Measurements from ENCODE around the gene RBM38.
"Not testable (repeated sequence)": the region's sequence is repeated elsewhere in the genome, so short reads cannot be mapped to it uniquely, and the experiment has no call there.

RBM38 gene

GRCh38 chr20:57405236-57406016 is 14.2 kb downstream of the RBM38 start:
- no peak for DNase-seq

- no peak for DNase-seq
Observed at GRCh38 chr20:57407541-57407956, 16.4 kb downstream of the RBM38 start.

DNA sequence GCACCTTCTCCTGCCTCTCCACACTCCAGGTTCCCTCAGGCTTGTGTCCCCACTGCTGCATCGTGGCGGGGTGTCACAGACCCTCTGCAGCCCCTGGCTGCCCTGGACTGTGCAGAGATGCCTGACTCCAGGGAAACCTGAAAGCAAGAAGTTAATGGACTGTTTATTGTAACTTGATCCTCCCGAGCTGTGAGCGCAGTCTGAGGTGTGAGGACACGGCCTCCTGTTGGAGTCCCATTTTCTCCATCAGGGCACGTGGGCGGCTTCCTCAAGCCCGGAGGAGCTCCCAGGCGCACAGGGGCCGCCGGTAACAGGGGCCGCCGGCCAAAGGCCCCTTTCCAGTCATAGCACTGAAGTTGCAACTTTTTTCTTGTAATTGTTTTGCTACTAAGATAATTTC is 16.9 kb downstream of the RBM38 start:
- DNase-seq, result no peak

DNA sequence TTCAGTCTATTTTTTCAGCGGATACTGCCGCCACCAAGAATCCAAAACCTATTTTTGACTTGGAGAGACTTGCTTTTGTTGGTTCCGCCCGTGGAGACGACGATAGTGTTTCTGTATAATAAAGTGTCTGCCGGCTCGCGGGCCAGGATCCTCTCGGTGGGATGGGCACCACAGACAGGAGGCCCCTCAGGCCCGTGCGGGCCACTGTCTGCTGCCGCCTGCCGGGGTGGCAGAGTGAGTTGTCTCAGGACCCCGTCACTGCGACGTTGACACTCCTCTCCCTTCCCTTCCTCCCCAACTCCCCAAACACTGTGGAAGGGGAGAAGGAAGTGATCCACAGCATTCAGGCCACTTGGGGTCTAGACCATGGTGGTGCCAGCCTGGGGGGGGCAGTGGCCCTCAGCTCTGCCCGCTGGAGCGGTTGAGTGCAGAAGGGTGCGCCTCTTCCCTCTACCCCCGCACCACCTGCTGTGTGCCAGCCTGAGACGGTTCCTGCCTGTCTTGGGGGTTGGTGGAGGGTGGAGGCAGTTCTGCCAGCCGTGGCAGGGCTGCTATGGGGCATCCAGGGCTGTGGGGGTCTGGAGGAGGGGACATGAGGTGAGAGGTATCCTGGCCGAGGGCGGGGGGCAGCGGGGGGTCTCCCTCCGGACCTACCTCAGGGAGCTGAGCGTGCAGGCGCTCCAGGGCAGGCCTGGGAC is 17.5 kb downstream of the RBM38 start:
- no peak for DNase-seq

- no peak for DNase-seq
Observed at GRCh38 chr20:57409316-57409671, 18.1 kb downstream of the RBM38 start.

DNA sequence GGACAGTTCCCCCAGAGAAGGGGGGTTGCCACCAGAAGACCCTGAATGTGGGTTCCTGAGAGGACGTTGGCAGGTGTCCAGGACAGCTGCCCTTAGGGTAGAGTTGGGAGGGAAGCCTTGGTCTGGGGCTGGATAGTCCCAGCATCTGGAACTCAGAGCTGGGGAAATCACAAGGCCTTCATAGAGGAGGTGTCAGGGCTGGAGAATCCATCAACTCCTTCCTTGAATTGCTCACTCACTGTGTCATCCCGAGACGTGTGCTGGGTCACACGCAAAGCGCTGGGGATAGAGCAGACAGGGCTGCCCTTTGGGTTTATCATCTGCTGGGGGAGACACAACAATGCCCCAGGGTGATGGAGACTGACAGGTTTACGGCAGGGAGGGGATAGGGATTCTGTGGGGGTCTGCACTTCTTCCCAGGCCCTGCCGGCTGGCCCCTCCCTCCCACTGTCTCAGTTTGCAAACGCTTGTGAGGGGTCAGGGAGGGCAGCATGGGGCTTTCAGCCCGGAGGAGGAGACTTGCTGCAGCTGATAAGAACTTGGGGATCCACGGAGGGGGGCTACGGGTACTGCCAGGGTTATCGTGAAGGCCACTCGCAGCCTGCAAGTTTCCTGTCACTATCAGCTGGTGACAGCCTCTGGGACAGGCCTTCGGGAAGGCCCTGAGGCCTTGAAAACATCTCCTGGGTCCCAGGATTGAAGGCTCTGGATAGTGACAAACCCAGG is 18.6 kb downstream of the RBM38 start:
- peak; percentile 56 for DNase-seq

DNA sequence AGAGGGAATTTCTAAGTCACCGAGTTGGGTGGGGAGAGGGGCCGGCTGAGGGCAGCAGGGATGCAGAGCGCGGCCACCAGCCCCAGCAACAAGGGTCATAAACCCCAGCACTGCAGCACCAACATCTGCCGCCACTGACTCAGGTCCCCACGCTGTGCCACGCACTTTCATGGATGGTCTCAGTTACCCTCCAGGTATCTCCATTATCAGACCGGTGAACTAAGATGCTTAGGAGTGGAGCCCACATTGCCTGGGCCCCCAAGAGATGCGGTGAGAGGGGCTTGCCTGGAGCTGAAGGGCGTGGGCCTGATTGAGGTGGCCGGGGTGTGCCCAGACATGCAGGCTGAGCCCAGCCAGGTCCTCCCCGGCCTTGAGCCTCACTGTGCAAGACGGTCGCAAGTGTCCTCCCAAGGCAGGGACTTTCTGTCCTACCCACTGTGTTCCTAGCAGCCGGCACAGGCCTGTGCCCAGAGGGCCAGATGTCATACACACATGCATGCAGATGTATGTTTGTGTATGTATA is 19.3 kb downstream of the RBM38 start:
- no peak for DNase-seq

- no peak for DNase-seq
Observed at GRCh38 chr20:57410924-57411323, 19.7 kb downstream of the RBM38 start.

- DNase-seq, result no peak
Observed at GRCh38 chr20:57411406-57412283, 20.4 kb downstream of the RBM38 start.

- DNase-seq, result no peak
Observed at GRCh38 chr20:57412347-57413029, 21.3 kb downstream of the RBM38 start.

GRCh38 chr20:57413986-57414385 is 22.8 kb downstream of the RBM38 start:
- no peak for DNase-seq

DNA sequence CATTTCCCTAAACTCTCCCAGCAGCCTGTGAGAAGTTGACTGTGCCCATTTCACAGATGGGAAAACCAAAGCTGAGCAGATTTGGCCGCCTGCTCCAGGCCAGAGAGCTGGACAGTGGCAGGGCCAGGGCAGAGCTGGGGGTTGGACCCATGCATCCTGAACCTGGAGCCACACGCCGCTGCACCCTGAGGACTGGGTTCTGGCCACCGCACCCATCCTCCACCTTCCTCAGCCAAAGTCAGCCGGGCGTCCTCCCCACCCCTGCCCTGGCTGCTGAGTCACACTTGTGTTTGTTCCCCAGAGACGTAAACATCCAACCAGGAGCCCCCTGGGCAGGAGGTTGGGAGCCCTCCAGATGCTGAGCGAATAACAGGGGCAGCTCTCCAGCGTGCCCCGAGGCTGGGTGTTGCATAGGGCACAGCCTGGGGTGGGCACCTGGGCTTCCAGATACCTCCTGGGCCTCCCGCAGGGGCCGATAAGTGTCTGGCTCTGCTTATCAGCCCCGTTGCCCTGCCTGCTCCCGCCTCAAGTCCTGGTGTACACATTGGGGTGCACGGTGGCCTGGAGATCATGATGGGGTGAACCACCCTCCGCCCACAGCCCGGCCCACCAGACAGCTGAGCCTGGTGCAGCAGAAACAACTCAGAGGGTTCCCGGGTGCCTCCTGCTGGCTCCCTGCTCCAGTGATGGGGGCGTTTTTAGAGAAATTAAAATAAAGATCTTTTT is 23.8 kb downstream of the RBM38 start:
- peak; percentile 26 for DNase-seq

DNA sequence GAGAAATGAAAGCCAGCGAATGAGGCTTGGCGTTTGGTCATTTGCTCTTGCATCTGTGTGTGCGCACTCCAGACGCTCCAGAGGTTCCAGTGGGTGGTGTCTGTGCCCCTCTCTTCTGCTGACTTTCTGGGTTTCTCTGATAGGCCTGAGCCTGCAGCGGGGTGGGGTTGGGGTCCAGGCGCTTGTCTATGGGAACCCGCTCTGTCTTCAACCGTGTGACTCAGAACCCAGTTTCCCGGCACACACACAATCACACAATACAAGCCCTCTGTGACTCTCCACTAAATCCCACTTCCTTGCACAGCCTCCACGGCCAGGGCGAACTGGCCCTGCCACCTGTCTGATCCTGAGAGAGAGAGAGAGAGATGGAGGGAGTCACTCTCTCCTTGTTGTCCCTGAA is 24.6 kb downstream of the RBM38 start:
- no peak for DNase-seq

DNA sequence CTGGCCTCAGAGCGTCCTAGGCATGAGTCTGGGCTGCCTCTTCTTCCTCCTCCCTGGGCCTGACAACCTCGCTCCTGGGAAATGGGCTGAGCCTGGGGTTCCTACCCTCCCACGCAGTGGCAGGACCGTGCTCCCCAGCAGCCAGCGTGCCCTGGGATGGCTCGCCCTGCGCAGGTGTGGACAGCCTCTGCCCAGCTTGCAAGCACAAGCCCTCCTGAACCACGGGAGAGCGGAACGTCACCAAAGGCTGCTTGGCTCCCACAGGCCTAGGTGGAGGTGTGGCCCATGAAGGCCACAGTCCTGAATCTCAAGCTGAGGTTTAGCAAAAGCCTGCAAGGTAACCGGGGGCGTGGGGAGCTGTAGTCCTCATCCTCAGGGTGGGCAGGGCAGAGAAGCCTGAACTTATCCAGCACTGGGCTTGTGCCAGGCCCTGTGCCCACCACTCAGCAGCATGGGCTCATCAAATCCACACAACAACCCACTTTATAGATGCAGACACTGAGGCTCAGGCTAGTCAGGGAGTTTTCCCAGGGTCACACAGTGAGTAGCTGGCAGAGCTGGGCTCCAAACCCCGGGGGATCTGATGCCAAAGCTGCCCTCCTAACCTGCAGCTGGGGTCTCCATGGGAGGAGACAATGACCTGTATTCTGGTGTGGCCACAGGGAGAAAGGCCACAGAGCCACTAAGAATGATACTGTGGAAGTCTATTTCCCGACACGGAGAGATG is 25.3 kb downstream of the RBM38 start:
- DNase-seq, result no peak

- DNase-seq, result no peak
Observed at GRCh38 chr20:57417051-57417689, 26.0 kb downstream of the RBM38 start.

- no peak for DNase-seq
Observed at GRCh38 chr20:57417830-57418780, 26.9 kb downstream of the RBM38 start.

GRCh38 chr20:57419479-57419878 is 28.3 kb downstream of the RBM38 start:
- DNase-seq, result not testable (repeated sequence)

DNA sequence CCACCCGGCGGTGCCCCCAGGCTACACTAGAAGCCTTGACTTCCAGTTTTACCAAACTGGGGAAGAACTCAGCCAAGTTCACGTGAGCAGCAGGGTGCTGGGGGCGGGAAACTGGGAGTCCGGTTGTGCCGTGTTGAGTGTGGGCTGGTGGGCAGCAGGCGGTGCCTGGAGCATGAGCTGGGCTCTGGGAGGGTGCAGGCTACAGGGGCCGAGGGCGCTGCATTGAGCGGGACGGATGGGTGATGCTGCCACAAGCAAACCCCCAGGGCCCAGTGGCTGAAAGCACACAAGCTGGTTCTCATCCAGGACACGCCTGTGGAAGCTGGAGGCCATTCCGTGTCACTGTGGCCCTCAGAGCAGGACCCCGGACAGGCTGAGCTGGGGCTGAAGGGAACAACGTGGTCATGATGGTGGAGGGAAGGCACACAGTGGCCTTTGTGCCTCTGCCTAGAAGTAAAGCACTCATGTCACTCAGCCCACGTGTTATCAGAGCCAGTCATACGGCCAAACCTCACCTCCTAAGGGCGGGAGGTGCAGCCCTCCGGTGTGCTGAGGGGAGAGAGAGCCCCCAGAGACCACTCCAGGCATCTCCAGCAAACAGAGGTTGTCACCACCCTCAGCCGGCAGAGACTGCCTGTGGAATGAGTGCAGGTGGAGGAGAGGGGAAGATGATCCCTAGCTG is 29.5 kb downstream of the RBM38 start:
- no peak for DNase-seq
